ENCODE data around the gene ZNF446. TPM values are rescaled to one million over a fixed set of nuclear protein-coding genes. Genes with fewer than 3 reads are reported as not detected.

The ZNF446 gene
- total RNA-seq (10 to 100 TPM in 4 of 5 experiments, 1 to 10 TPM in 1; 9.5 to 20.0 (median 15.1) TPM), polyA plus RNA-seq (1 to 10 TPM; 3.2 to 6.0 TPM), total RNA-seq (22.2 reads per million, percentile 53 among the genes with 10 or more reads in this experiment)

- H3K4me3 Mint-ChIP-seq = peak within 1 kb of the TSS; percentile 78 to 99 (median 96)
- no peaks in the 10 kb centered on the region for H3K27me3 Mint-ChIP-seq
- H3K4me3 ChIP-seq (ENCODE audit: low read length) = peak within 1 kb of the TSS; percentile 77
- H3K9me3 Mint-ChIP-seq = no peaks in the 10 kb centered on the region
- H3K36me3 Mint-ChIP-seq = peaks cover 0 to 8% (median 0%) of the 10 kb centered on the region in 5 donors
- H3K27ac ChIP-seq (ENCODE audit: low read depth, low read length) = peak within 1 kb of the TSS; percentile 91
- no peaks in the 10 kb centered on the region for H3K27me3 ChIP-seq (ENCODE audit: control insufficient read depth in 2 of 2, insufficient read depth in 2 of 2, low read length in 2 of 2)
- intact Hi-C loops (cut with micrococcal nuclease) = loop anchor here (1.0 to 2.0 kb wide), 17 partner anchors 9 to 293 kb away; partner anchors contain the start of genes MZF1 (in 2 of the 2), TRIM28 (in 2 of the 2), ZBTB45 (in 2 of the 2) and ZNF132 (in 2 of the 2)
- H3K4me1 Mint-ChIP-seq = peaks cover 6 to 29% (median 17%) of the 10 kb centered on the region in 7 donors
- ChIA-PET CTCF (interaction anchor here (0.6 kb wide), 1 partner anchor 60 kb away, joined by 4 read pairs; no protein-coding TSS in a partner anchor), POLR2A (interaction anchor here (0.8 to 2.3 kb wide), 5 partner anchors 24 to 113 kb away, joined by 3 to 11 read pairs (median 4); partner anchors contain the start of genes ZBTB45, ZNF132 and ZNF497)
- H3K4me1 ChIP-seq (ENCODE audit: control insufficient read depth in 2 of 2, insufficient read depth in 2 of 2, low read length in 2 of 2) = peaks cover 14 to 16% of the 10 kb centered on the region in 2 donors
- ATAC-seq (peak; percentile 92), DNase-seq (peak; percentile 84 to 97 (median 96))
- H3K36me3 ChIP-seq (ENCODE audit: control insufficient read depth in 2 of 3, insufficient read depth in 3 of 3, low read length in 3 of 3) = peaks cover 0 to 14% (median 0%) of the 10 kb centered on the region in 3 experiments
- H3K27ac Mint-ChIP-seq = peak within 1 kb of the TSS; percentile 87 to 100 (median 99)
- no peaks in the 10 kb centered on the region for H3K9me3 ChIP-seq (ENCODE audit: control insufficient read depth in 2 of 3, low read length in 3 of 3)
Measured at GRCh38 chr19:58475714-58476497, at the start of gene ZNF446. ZNF446 (plus strand) TSS chr19:58476352; CDS start chr19:58477219, 867 bp downstream.

DNA sequence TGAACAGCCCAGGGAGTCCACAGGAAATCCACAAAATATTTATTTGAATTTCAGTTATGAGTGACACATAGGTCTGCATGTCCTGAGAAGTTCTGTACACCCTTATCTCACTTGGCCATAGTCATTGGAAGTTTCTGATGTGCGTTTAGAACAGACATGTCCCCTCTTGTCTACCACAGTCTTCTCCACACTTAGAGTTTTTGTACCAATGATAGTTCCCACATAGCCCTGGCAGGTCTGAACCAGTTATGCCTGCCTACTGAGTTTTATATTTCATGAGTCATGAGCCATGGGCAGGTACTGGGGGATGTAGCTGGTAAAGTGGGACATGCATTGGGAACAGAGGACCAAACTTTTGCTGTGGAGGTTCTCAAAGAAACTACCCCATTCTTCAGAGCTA is 47.5 kb upstream of the ZNF446 start:
- Histone ChIP-seq H3K27ac (ENCODE audit: low read depth, low read length) (no peak overlapping the region), H3K9me3 (ENCODE audit: control insufficient read depth in 2 of 3, low read length in 3 of 3) (peaks cover 13 to 56% (median 32%) of the 10 kb centered on the region in 3 experiments), H3K27me3 (ENCODE audit: control insufficient read depth in 2 of 2, insufficient read depth in 2 of 2, low read length in 2 of 2) (no peaks in the 10 kb centered on the region), H3K4me3 (ENCODE audit: low read length) (no peak overlapping the region), H3K4me1 (ENCODE audit: control insufficient read depth in 2 of 2, insufficient read depth in 2 of 2, low read length in 2 of 2) (no peaks in the 10 kb centered on the region), H3K36me3 (ENCODE audit: control insufficient read depth in 2 of 3, insufficient read depth in 3 of 3, low read length in 3 of 3) (peaks cover 0 to 12% (median 0%) of the 10 kb centered on the region in 3 experiments)
- no peak for DNase-seq
- Mint-ChIP-seq H3K27me3 (no peaks in the 10 kb centered on the region), H3K4me1 (no peaks in the 10 kb centered on the region), H3K27ac (no peak overlapping the region), H3K9me3 (peaks cover 0 to 64% (median 53%) of the 10 kb centered on the region in 11 donors), H3K4me3 (no peak overlapping the region), H3K36me3 (peaks cover 0 to 40% (median 18%) of the 10 kb centered on the region in 5 donors)
- intact Hi-C loops (cut with micrococcal nuclease) = no loop called here
- ChIA-PET CTCF (no interaction called here), POLR2A (no interaction called here)
- ATAC-seq = no peak

DNA sequence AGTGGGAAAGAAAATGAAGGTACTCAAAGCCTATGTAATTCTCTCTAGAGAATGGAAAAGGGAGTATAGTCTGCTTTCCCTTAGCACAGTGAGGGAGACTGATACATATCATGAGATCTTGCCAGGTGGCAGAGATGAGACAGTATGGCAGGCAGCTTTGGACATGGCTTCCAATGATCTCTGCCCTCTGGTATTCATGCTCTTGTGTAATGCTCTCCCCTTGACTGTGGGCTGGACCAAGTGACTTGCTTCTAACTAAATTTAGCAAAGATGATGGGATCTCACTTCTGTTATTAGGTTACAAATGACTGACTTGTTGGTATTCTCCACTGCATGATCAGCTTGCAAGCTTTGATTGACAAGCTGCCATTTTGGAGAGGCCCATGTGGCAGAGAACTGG is 46.4 kb upstream of the ZNF446 start:
- peaks cover 4 to 23% (median 5%) of the 10 kb centered on the region in 3 experiments for H3K36me3 ChIP-seq (ENCODE audit: control insufficient read depth in 2 of 3, insufficient read depth in 3 of 3, low read length in 3 of 3)
- Mint-ChIP-seq H3K36me3 (peaks cover 8 to 50% (median 30%) of the 10 kb centered on the region in 5 donors), H3K9me3 (peaks cover 0 to 75% (median 62%) of the 10 kb centered on the region in 11 donors), H3K27ac (no peak overlapping the region), H3K27me3 (no peaks in the 10 kb centered on the region), H3K4me3 (no peak overlapping the region), H3K4me1 (no peaks in the 10 kb centered on the region)
- no peaks in the 10 kb centered on the region for H3K4me1 ChIP-seq (ENCODE audit: control insufficient read depth in 2 of 2, insufficient read depth in 2 of 2, low read length in 2 of 2)
- H3K9me3 ChIP-seq (ENCODE audit: control insufficient read depth in 2 of 3, low read length in 3 of 3) = peaks cover 23 to 68% (median 43%) of the 10 kb centered on the region in 3 experiments
- H3K27me3 ChIP-seq (ENCODE audit: control insufficient read depth in 2 of 2, insufficient read depth in 2 of 2, low read length in 2 of 2) = no peaks in the 10 kb centered on the region
- H3K27ac ChIP-seq (ENCODE audit: low read depth, low read length) = no peak overlapping the region
- intact Hi-C loops (cut with micrococcal nuclease) = no loop called here
- DNase-seq = no peak
- POLR2A ChIA-PET = interaction anchor here (0.6 kb wide), 1 partner anchor 21 kb away, joined by 3 read pairs; no protein-coding TSS in a partner anchor
- no peak overlapping the region for H3K4me3 ChIP-seq (ENCODE audit: low read length)
- ATAC-seq = no peak
- CTCF ChIA-PET = interaction anchor here (0.7 kb wide), 1 partner anchor 541 kb away, joined by 4 read pairs; no protein-coding TSS in a partner anchor

- ATAC-seq (no peak), DNase-seq (no peak)
- no peaks in the 10 kb centered on the region for H3K27me3 Mint-ChIP-seq
- Histone ChIP-seq H3K27me3 (ENCODE audit: control insufficient read depth in 2 of 2, insufficient read depth in 2 of 2, low read length in 2 of 2) (no peaks in the 10 kb centered on the region), H3K4me1 (ENCODE audit: control insufficient read depth in 2 of 2, insufficient read depth in 2 of 2, low read length in 2 of 2) (peaks cover 3% of the 10 kb centered on the region in 2 donors), H3K36me3 (ENCODE audit: control insufficient read depth in 2 of 3, insufficient read depth in 3 of 3, low read length in 3 of 3) (peaks cover 20 to 54% (median 28%) of the 10 kb centered on the region in 3 experiments), H3K4me3 (ENCODE audit: low read length) (no peak overlapping the region), H3K9me3 (ENCODE audit: control insufficient read depth in 2 of 3, low read length in 3 of 3) (peaks cover 23 to 83% (median 54%) of the 10 kb centered on the region in 3 experiments), H3K27ac (ENCODE audit: low read depth, low read length) (no peak overlapping the region)
- CTCF ChIA-PET = no interaction called here
- H3K4me1 Mint-ChIP-seq = peaks cover 6 to 16% (median 10%) of the 10 kb centered on the region in 7 donors
- H3K9me3 Mint-ChIP-seq = peaks cover 10 to 98% (median 84%) of the 10 kb centered on the region in 11 donors
- peaks cover 21 to 83% (median 63%) of the 10 kb centered on the region in 5 donors for H3K36me3 Mint-ChIP-seq
- intact Hi-C loops (cut with micrococcal nuclease) = no loop called here
- POLR2A ChIA-PET = interaction anchor here (0.7 to 1.2 kb wide), 3 partner anchors 20 to 893 kb away, joined by 3 to 4 read pairs (median 3); no protein-coding TSS in a partner anchor
- H3K27ac Mint-ChIP-seq = no peak overlapping the region
- H3K4me3 Mint-ChIP-seq = no peak overlapping the region
Measured at GRCh38 chr19:58434217-58434616, 41.9 kb upstream of the ZNF446 start.

DNA sequence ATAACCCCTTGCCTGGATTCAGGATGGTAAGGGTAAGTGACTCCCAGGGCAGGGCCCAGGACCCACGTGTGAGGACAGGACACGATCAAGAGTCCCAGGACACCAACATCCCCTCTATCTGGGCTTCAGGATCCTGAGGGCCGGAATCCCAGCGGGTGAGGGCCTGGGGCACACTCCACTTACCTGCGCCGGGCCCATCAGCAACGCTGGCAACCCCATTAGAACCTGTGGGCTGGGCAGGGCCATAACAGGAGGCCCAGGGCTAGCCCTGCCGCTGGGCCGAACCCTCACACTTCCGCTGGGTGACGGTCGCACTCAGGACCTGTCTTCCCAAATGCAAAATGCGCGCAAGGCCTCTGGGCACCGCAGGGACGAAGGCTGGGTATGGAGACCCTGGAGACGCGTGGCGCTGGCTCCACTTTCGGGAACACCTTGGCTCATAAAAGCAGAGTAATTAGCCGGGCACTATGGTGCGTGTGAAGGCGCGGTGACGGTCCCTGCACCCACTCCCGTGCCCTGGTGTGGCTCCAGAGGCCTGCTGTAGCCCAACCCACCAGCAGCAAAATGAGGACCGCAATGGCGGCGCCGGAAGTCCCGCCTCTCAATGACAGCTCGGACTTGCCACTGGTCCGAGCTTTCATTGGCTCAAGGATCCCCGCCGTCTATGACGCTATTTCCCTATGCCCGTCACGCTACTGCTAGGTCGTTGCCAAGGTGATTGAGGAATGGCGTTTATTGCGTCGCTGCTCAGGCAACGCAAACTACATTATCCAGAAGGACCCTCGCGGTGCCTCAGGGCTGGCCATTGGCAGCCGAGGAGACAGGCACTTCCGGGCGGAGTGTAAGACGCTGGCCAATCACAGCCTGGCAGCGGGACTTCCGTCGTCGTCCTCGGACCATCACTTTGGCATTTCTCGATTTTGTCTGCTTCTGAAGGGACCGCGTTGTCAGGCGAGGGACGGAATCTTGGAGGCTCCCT is 36.3 kb upstream of the ZNF446 start, which contains the start of gene ZNF132:
ZNF132 (minus strand) TSS at position 578 of the 979 bp plus-strand sequence; CDS start at position 246, 332 bp downstream.
- H3K4me3 Mint-ChIP-seq = peak within 1 kb of the TSS; percentile 86 to 99 (median 96)
- H3K27ac Mint-ChIP-seq = peak within 1 kb of the TSS; percentile 87 to 99 (median 97)
- H3K4me1 Mint-ChIP-seq = peaks cover 21 to 35% (median 27%) of the 10 kb centered on the region in 7 donors
- Histone ChIP-seq H3K4me1 (ENCODE audit: control insufficient read depth in 2 of 2, insufficient read depth in 2 of 2, low read length in 2 of 2) (peaks cover 17% of the 10 kb centered on the region in 2 donors), H3K27me3 (ENCODE audit: control insufficient read depth in 2 of 2, insufficient read depth in 2 of 2, low read length in 2 of 2) (no peaks in the 10 kb centered on the region), H3K4me3 (ENCODE audit: low read length) (peak within 1 kb of the TSS; percentile 73), H3K9me3 (ENCODE audit: control insufficient read depth in 2 of 3, low read length in 3 of 3) (peaks cover 0 to 28% (median 10%) of the 10 kb centered on the region in 3 experiments), H3K36me3 (ENCODE audit: control insufficient read depth in 2 of 3, insufficient read depth in 3 of 3, low read length in 3 of 3) (peaks cover 15 to 30% (median 22%) of the 10 kb centered on the region in 3 experiments), H3K27ac (ENCODE audit: low read depth, low read length) (peak within 1 kb of the TSS; percentile 81)
- no peaks in the 10 kb centered on the region for H3K27me3 Mint-ChIP-seq
- intact Hi-C loops (cut with micrococcal nuclease) = loop anchor here (1.0 to 5.0 kb wide), 19 partner anchors 11 to 807 kb away; partner anchors contain the start of genes ERVK3-1 (in 2 of the 2), MZF1 (in 2 of the 2), RPS5 (in 2 of the 2) and ZNF274 (in 2 of the 2)
- peak; percentile 78 to 99 (median 95) for DNase-seq
- ChIA-PET CTCF (no interaction called here), POLR2A (interaction anchor here (0.6 to 2.4 kb wide), 9 partner anchors 12 to 503 kb away, joined by 3 to 6 read pairs (median 3); partner anchors contain the start of genes ZBTB45, ZNF274, ZNF324B and ZNF584)
- H3K36me3 Mint-ChIP-seq = peaks cover 16 to 59% (median 48%) of the 10 kb centered on the region in 5 donors
- H3K9me3 Mint-ChIP-seq = peaks cover 17 to 59% (median 49%) of the 10 kb centered on the region in 11 donors
- ATAC-seq = peak; percentile 98
